ENCODE measurements around the gene LSMEM2.

Gene LSMEM2

DNA sequence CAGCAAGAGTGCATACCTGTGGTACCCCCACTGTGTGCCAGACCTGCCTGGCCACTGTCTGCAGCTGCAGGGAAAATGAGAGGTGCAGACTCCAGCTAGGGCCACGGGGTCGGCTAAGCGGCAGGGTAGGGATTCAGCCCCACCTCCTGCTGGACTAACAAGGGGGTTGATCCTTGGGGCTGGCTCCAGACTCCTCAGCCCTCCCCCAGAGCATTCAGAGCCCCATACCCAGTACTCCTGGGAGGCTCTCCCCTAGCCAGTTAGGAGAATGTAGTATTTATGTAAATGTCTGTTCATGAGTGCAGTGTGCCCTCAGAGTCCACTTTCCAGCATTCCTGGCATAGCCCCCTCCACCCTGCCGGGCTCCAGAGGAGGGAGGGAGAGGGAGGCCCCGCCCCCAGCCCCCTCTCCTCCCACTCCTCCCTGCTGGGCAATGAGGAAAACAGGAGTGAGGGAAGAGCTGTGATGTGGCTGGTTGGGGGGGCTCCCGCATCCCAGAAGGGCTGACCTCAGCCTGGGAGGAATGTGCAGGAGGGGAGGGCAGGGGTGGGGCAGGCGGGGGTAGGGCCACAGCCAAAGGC lies 14.4 kb upstream of the LSMEM2 start:
- peaks cover 28 to 42% (median 41%) of the 10 kb centered on the region in 11 experiments for H3K27me3 ChIP-seq
- H3K9ac ChIP-seq: peak overlapping the region in 1 of 11 experiments; percentile 38; a peak in 2 of 22 replicates
- peak overlapping the region in 2 of 11 experiments; percentile 7 to 16; a peak in 2 of 22 replicates for H3K4me2 ChIP-seq
- peaks cover 13 to 71% (median 52%) of the 10 kb centered on the region in 10 experiments for H3K4me1 ChIP-seq
- no peak overlapping the region for H3K4me3 ChIP-seq
- peaks cover 0 to 4% (median 3%) of the 10 kb centered on the region in 11 experiments; a peak in 13 of 22 replicates for H3K36me3 ChIP-seq
- no peaks in the 10 kb centered on the region for H3K9me3 ChIP-seq (replicated peaks in 1 of 11)
- no peak overlapping the region for H3K27ac ChIP-seq
- no peak for TF ChIP-seq Cebpa-rat (IDR thresholded peaks at IDR 0.05)
- H4K20me1 ChIP-seq: peaks cover under 1 to 75% (median 4%) of the 10 kb centered on the region in 11 experiments; a peak in 15 of 22 replicates

DNA sequence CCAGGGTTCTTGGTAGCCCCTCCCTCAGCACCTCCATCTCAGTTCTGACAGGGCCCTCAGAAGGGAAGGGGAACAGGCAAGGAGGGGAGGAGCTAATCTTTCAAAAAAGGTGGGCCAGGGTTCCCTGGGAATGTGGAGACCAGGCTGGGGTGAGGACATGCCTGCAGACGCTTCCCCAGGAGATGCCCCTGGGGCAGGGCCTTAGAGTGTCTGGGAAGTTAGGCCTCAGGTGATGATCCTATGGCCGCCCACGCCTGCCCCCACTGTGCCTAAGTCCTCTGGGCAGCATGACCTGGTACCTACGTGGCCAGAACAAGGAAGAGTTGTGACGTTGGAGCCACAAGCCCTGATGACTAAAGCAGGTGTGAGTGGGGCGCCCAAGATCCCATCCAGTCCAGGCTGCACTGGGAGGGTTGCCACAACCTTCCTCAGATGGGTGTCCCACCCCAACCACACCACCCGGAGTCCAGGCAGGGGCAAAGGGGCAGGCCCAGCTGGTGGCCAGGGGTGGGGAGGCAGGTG lies 13.9 kb upstream of the LSMEM2 start:
- no peak overlapping the region for H3K27ac ChIP-seq

DNA sequence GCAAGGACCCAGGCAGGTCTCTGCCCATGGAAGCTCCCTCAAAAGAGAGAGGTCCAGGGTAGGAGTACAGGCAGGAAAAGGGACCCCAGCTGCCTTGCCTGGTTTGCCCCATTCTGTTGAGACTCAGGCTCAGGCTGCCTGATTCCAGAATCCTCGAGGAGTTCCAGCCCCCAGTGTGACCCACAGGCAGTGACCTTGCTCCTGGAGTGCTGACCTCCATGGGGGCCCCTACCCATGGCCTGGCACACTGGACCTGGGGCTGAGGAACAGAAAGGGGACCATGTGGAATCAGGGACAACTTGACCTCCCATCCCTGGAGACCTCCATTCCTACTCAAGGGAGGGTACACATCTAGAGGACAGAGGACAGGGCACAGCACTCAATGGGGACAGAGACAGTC lies 13.3 kb upstream of the LSMEM2 start:
- H3K36me3 ChIP-seq: no peaks in the 10 kb centered on the region
- peaks cover 0 to 76% (median 0%) of the 10 kb centered on the region in 11 experiments; a peak in 6 of 22 replicates for H4K20me1 ChIP-seq
- H3K9ac ChIP-seq: 0 out of 22 replicates have a peak overlapping the region, but pooled peaks of 1 of the 11 experiments have one; percentile 24
- H3K4me2 ChIP-seq: no peak overlapping the region; a peak in 1 of 22 replicates
- no peak overlapping the region for H3K4me3 ChIP-seq
- no peaks in the 10 kb centered on the region for H3K9me3 ChIP-seq (replicated peaks in 1 of 11)
- no peak overlapping the region for H3K27ac ChIP-seq
- peaks cover 28 to 45% (median 42%) of the 10 kb centered on the region in 11 experiments for H3K27me3 ChIP-seq
- peaks cover 4 to 72% (median 47%) of the 10 kb centered on the region in 10 experiments for H3K4me1 ChIP-seq
- TF ChIP-seq Cebpa-rat (IDR thresholded peaks at IDR 0.05): no peak

More for the DNA sequence above, 13.9 kb upstream of the LSMEM2 start:
- Histone ChIP-seq H3K27me3 (peaks cover 28 to 45% (median 42%) of the 10 kb centered on the region in 11 experiments), H3K9me3 (replicated peaks in 1 of 11) (no peaks in the 10 kb centered on the region), H3K4me1 (peaks cover 8 to 70% (median 51%) of the 10 kb centered on the region in 10 experiments), H4K20me1 (peaks cover 0 to 76% (median 0%) of the 10 kb centered on the region in 11 experiments; a peak in 6 of 22 replicates), H3K4me3 (no peak overlapping the region), H3K4me2 (no peak overlapping the region), H3K36me3 (no peaks in the 10 kb centered on the region), H3K9ac (0 out of 22 replicates have a peak overlapping the region, but pooled peaks of 1 of the 11 experiments have one; percentile 24)
- no peak for TF ChIP-seq Cebpa-rat (IDR thresholded peaks at IDR 0.05)

DNA sequence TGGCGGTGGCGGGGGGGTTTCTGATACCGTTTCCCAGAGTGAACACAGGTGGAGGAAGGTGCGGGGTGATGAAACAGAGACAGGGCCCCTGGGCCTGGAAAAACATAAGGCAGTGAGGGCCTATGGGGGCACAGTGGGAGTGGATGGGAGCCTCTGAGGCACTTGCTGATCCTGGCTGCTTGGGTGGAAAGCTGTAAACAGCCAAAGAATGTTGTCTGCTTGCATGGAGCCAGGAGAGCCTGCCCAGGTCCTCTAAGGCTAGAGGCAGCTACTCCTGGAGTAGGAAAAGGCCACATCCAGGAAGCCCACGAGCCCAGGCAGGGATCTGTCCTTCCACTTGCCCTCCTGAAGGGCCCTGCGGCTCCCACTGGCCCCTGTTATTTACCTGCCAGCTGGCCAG lies 12.9 kb upstream of the LSMEM2 start:
- peaks cover 28 to 45% (median 42%) of the 10 kb centered on the region in 11 experiments for H3K27me3 ChIP-seq
- H3K9me3 ChIP-seq (replicated peaks in 1 of 11): no peaks in the 10 kb centered on the region
- H3K4me2 ChIP-seq: no peak overlapping the region
- no peak overlapping the region for H3K4me3 ChIP-seq
- H3K4me1 ChIP-seq: peaks cover 0 to 70% (median 43%) of the 10 kb centered on the region in 10 experiments; a peak in 18 of 20 replicates
- no peak for TF ChIP-seq Cebpa-rat (IDR thresholded peaks at IDR 0.05)
- no peak overlapping the region for H3K27ac ChIP-seq
- H4K20me1 ChIP-seq: peaks cover 0 to 72% (median 0%) of the 10 kb centered on the region in 11 experiments; a peak in 6 of 22 replicates
- no peaks in the 10 kb centered on the region for H3K36me3 ChIP-seq
- H3K9ac ChIP-seq: no peak overlapping the region; a peak in 1 of 22 replicates

DNA sequence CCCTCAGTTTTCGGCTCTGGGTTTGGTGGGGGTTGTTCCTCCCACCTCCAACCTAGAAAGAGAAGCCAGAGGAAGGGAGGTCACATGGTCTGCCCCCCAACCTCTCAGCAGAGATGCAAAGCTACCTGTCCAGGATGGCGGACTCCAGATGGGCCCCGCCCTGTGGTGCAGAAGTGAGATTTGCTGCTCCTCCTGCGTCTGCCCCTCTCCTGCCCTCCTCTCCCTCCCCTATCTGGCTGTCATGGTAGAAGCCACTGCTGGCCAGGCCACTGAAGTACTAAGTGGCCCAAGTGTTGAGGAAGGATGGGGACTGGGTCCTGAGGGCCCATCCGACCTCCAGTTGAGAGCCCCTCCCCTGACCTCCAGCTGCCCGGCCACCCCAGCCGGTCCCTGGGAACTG lies 12.1 kb upstream of the LSMEM2 start:
- Histone ChIP-seq H3K4me3 (no peak overlapping the region), H3K4me2 (peak overlapping the region in 8 of 11 experiments; percentile 6 to 58 (median 50); a peak in 13 of 22 replicates), H3K27ac (no peak overlapping the region), H3K9me3 (replicated peaks in 1 of 11) (no peaks in the 10 kb centered on the region), H3K9ac (peak overlapping the region in 3 of 11 experiments; percentile 13 to 19 (median 18); a peak in 3 of 22 replicates), H4K20me1 (peaks cover 0 to 66% (median 0%) of the 10 kb centered on the region in 11 experiments; a peak in 6 of 22 replicates), H3K36me3 (no peaks in the 10 kb centered on the region), H3K4me1 (peaks cover 0 to 62% (median 34%) of the 10 kb centered on the region in 10 experiments; a peak in 17 of 20 replicates), H3K27me3 (peaks cover 28 to 45% (median 42%) of the 10 kb centered on the region in 11 experiments)
- TF ChIP-seq Cebpa-rat (IDR thresholded peaks at IDR 0.05): no peak

DNA sequence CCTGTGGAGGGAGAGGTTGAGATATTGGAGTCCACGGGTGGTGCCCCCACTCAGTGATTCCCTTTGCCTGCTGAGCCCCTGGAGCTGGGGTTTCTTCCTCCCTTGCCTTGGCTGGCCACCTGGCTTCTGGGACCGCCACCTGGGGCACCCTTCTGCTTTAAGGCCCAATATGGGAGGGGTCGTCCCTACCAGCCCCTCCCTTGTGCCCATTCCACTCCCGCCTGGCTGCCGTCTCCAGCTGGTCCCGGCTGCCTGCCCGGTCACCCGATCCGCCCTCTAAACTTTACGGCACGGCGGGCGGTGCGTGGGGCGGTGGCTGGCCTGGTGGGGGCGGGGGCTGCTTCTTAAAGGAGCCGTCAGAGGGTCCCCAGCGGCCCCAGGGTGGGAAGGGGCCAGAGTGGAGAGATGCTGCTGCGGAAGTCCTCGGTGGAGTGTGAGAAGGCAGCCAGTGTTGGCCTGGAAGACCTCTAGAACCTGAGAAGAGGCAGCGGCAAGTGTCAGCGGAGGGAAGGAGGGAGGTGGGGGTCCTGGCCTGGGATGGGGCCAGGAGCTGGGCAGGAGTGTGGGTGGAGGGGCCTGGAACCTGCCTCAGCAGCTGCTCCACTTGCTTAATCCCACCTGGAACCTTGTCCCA lies 11.5 kb upstream of the LSMEM2 start:
- H3K27me3 ChIP-seq: peaks cover 28 to 45% (median 42%) of the 10 kb centered on the region in 11 experiments
- peak overlapping the region in 8 of 11 experiments; percentile 6 to 58 (median 50); a peak in 13 of 22 replicates for H3K4me2 ChIP-seq
- no peaks in the 10 kb centered on the region for H3K9me3 ChIP-seq (replicated peaks in 1 of 11)
- H3K4me1 ChIP-seq: peaks cover 0 to 56% (median 31%) of the 10 kb centered on the region in 10 experiments; a peak in 17 of 20 replicates
- H3K27ac ChIP-seq: no peak overlapping the region
- H3K9ac ChIP-seq: peak overlapping the region in 4 of 11 experiments; percentile 13 to 19 (median 18); a peak in 3 of 22 replicates
- H4K20me1 ChIP-seq: peaks cover 0 to 63% (median 0%) of the 10 kb centered on the region in 11 experiments; a peak in 6 of 22 replicates
- no peaks in the 10 kb centered on the region for H3K36me3 ChIP-seq
- no peak overlapping the region for H3K4me3 ChIP-seq
- no peak for TF ChIP-seq Cebpa-rat (IDR thresholded peaks at IDR 0.05)

DNA sequence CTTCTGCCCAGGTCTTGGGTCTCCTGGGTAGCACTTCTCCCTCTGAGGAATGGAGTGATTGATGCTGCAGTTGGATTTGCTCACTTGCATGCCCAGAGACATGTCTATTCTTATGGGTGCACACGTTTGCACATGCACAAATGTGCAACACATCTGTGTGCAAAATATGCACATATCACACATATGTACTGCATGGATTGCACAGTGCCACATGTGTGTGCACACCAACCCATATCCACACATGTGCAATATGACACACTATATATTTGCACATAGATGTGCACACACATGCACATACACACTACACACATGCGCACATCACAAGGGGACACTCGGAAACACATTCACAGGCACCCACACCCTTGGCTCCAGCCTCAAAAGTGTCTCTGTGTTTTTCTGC lies 10.6 kb upstream of the LSMEM2 start:
- no peak overlapping the region for H3K9ac ChIP-seq
- no peaks in the 10 kb centered on the region for H3K36me3 ChIP-seq
- H3K9me3 ChIP-seq (replicated peaks in 1 of 11): no peaks in the 10 kb centered on the region
- TF ChIP-seq Cebpa-rat (IDR thresholded peaks at IDR 0.05): no peak
- no peak overlapping the region for H3K27ac ChIP-seq
- H3K4me2 ChIP-seq: peak overlapping the region in 3 of 11 experiments; percentile 53 to 68 (median 54); a peak in 1 of 22 replicates
- H4K20me1 ChIP-seq: peaks cover 0 to 56% (median 3%) of the 10 kb centered on the region in 11 experiments; a peak in 11 of 22 replicates
- peaks cover 33 to 51% (median 46%) of the 10 kb centered on the region in 11 experiments for H3K27me3 ChIP-seq
- H3K4me1 ChIP-seq: peaks cover 3 to 52% (median 35%) of the 10 kb centered on the region in 10 experiments; a peak in 18 of 20 replicates
- H3K4me3 ChIP-seq: no peak overlapping the region

DNA sequence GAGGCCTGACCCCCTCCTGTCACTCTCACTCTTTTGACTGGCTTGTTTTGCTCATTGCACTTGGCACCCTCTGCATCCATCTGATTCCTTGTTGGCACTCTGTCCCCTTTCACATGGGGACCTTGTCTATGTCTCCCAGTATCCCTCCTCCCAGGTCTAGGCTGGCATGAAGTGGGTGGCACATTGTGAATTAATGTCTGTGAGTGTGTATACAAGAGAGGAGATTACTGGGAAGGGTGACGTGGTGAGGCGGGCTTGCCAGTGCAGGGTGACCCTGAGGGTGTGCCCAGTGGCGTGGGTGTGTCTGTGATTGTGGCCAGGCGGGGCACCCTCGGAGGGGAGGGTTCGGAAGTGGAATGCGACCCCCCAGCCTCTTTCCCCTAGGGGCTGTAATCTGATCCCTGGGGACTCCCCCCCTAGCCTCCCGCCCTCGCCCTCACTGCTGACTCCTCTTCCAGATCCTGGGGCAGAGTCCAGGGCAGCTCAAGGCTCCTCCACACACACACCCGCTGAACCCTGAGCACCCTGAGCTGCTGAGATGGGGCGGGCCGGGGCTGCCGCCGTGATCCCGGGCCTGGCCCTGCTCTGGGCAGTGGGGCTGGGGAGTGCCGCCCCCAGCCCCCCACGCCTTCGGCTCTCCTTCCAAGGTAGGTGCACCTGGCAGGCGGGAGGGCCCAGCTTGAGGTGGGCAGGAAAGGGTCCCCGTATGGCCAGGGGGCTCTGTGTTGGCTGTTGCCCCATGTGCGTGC lies 10.0 kb upstream of the LSMEM2 start, which contains the start of gene SEMA3B:
Gene SEMA3B (plus strand): TSS at position 445 of the 749 bp plus-strand sequence. CDS start 94 bp downstream, at position 539.
- peaks cover 0 to 58% (median 9%) of the 10 kb centered on the region in 11 experiments; a peak in 12 of 22 replicates for H4K20me1 ChIP-seq
- H3K36me3 ChIP-seq: no peaks in the 10 kb centered on the region
- H3K27ac ChIP-seq: no peak within 1 kb of the TSS
- peaks cover 39 to 57% (median 52%) of the 10 kb centered on the region in 11 experiments for H3K27me3 ChIP-seq
- peak within 1 kb of the TSS in 9 of 11 experiments; percentile 24 to 68 (median 54); a peak in 15 of 22 replicates for H3K4me2 ChIP-seq
- H3K4me1 ChIP-seq: peaks cover 4 to 56% (median 41%) of the 10 kb centered on the region in 10 experiments; a peak in 18 of 20 replicates
- H3K4me3 ChIP-seq: no peak within 1 kb of the TSS
- no peaks in the 10 kb centered on the region for H3K9me3 ChIP-seq (replicated peaks in 1 of 11)
- peak within 1 kb of the TSS in 5 of 11 experiments; percentile 5 to 41 (median 24); a peak in 5 of 22 replicates for H3K9ac ChIP-seq
- no peak for TF ChIP-seq Cebpa-rat (IDR thresholded peaks at IDR 0.05)

Data from BLaER1 treated with 17β-estradiol and CSF1 and Interleukin-3, amounts not matched to agents 10 nM and 100 nM (cell line).